Amniotic epithelial cell (primary cell): ENCODE results near the gene RTN4IP1.

Source experiments
- DNase-seq: peaks from one replicate; pipeline ENCODE4 v3.0.0-alpha.2; 2010; ENCODE audit warnings: low read depth

RTN4IP1 gene, protein sequence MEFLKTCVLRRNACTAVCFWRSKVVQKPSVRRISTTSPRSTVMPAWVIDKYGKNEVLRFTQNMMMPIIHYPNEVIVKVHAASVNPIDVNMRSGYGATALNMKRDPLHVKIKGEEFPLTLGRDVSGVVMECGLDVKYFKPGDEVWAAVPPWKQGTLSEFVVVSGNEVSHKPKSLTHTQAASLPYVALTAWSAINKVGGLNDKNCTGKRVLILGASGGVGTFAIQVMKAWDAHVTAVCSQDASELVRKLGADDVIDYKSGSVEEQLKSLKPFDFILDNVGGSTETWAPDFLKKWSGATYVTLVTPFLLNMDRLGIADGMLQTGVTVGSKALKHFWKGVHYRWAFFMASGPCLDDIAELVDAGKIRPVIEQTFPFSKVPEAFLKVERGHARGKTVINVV

DNA sequence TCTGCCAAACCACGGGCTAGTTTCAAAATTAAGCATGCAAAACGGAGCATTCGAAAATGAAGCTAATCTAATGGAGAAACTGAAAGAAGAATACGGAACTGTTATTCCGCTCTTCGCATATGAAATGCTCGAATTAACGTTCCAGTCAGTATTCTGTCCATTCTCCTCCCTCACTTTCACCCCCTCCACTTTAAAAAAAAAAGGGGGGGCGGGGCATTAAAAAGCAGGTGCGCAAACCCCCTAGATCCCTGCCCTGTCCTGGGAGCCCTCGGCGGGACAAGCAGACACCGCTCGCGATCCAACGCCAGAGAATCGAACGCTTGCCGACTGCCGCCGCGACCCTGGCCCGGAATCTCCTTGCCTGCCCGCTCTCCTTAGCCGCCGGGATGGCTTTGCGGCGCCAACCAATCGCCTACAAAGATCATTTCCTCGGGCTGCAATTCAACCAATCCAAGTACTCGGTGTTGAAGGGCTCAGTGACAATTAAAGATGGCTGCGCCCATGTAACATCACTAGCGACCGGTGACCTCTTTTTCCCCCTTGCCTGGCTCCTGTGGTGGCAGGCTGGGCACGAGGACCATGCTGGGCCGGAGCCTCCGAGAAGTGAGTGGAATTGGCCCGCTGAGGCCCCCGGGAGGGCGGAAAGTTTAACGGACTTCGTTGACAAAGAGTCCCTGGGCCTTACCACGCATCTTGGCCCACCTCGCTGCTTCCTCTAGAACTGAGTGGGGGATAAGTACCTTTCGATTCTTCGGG lies at the start of gene RTN4IP1, which contains the start of gene QRSL1:
RTN4IP1 (minus strand) TSS at position 396 of the 756 bp plus-strand sequence. CDS start 477 bp downstream, outside the sequence.
QRSL1 (plus strand) TSS at position 476 of the 756 bp plus-strand sequence; CDS start at position 580, 104 bp downstream.
- DNase-seq: peak; percentile 88

DNA sequence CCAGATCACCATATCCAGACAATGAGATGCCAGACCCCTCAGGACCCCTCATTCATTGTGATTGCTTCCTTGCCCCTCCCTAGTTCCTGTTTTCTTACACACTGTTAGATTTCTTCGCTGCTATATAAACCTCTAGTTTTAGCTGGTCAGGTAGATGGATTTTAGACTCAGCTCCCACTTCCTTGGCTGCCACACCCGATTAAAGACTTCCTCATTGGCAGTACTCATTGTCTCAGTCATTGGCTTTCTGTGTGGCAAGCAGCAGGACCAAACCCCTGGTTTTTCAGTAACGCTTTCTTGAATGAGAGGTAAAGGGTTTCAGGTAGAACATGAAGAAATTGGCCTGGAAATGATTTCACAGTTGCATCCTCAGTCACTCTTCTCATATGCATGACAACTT lies 48.0 kb upstream of the RTN4IP1 start:
- no peak for DNase-seq

DNA sequence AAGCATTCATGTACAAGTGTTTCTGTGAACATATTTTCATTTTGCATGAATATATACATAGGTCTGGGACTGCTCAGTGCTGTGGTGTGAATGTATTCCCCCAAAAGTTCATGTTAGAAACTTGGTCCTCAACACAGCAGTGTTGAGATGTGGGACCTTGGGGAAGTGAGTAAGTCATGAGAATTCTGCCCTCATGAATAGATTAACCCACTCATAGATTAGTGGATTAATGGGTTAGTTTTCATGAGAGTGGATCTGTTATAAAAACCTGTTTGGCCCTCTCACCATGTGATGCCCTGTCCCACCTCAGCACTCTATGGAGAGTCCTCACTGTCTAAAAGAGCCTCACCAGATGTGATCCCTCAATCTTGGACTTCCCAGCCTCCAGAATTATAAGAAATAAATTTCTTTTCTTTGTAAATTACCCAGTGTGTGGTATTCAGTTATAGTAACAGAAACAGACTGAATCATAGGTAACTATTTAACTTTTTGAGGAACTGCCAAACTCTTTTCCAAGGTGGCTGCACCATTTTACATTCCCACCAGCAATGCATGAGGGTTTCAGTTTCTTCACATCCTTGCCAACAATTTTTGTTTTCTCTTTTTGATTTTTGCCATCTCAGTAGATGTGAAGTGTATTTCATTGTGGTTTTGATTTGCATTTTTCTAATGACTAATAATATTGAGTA lies 45.4 kb upstream of the RTN4IP1 start:
- no peak for DNase-seq

DNA sequence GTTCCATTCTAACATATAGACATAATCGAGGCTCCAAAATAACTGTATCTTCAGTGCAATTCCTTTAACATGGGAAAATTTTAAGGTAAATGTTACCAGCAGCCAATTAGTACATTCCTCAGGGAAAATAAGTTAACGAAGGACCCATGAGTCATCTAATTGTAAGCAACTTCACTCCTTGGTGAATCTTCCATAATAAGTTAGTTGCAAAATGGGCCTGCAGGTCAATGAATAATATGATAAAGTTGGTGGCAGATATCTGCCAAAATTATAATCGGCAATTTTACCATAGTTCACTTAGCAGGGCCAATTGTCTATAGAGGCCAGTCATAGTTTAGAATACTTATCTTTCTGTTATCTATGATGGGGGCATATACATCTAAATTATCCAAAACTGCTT lies 42.4 kb upstream of the RTN4IP1 start:
- DNase-seq: no peak

DNA sequence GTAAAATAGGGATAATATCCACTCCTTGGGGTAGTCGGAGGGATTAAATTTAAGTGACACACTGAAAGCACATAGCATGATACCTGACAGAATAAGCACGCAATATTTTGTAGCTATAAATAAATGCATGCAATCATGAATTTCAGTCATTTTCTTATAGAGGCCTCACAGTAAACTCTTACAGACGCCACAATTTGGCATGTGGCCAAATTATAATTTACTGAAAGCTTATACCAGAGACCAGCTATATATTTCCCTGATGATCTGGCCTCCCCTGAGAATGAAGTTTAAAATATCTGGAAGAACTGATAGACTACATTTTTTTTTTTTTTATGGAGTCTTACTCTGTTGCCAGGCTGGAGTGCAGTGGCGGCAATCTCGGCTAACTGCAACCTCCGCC lies 40.9 kb upstream of the RTN4IP1 start:
- no peak for DNase-seq

DNA sequence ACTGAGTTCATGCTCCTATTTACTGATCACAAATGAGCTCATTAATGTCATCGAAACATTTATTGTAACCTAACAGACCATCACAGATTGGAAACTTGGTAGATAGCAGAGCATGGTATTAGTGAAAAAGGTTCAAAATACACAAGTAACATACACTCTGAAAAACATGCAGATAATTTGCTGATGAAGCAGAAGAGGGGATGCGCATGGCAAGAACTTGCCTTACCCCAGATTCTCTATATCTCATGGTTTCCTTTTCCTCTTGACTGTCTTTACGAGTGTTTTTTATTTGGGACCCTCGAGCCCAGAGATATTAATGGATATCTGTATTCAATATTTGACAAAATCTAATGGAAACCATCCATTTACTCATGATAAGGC lies 37.7 kb upstream of the RTN4IP1 start:
- no peak for DNase-seq

DNA sequence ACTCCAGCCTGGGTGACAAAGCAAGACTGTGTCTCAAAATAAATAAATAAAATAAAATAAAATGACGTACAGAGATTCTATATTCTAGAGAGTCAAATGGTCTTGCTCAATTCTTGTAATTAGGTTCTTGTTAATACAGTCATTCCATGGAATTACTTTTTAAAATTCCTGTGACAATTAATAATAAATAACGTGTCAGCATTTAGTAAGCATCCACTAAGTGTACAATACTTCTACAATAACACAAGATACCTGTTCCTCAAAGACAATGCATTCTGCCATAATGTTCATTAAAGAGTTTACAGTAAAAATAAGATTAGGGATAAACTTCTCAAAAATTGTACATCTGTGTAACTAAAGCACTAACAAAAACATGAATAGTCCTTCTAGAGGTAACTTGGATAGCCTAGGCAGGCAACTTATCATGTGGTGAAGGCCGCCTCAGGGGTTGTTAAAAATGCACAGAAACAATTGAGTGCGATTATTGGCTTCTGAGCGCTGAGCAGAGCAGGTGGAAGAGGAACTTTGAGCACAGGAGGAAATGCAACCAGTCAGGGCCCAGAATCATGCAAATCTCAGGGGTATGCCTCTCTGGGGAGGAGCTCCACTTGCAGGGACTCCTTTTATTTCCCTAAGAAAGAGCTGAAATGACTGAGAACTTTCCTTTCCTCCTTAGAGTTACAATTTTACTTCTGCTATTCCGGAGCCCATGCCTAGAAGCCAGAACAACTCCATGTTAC lies 37.2 kb upstream of the RTN4IP1 start:
- DNase-seq: no peak

DNA sequence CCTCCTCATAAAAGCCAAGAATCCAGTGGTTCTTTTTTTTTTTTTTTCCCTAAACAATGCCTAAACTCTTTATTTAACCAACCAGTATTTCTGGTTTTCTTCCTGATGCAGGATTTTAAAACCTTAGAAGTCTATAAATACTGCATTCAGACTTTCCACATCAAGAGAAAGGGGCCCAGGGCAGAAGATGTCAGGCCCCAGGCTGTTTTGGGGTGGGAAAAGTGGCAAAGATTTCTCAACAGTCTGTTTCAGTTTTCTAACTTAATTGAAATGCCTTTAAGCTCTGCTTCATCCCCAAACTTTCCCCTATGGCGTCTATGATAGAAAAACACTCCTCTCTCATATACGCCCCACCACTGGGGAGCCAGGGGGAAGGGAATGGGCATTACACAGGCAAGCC lies 33.2 kb upstream of the RTN4IP1 start:
- no peak for DNase-seq

DNA sequence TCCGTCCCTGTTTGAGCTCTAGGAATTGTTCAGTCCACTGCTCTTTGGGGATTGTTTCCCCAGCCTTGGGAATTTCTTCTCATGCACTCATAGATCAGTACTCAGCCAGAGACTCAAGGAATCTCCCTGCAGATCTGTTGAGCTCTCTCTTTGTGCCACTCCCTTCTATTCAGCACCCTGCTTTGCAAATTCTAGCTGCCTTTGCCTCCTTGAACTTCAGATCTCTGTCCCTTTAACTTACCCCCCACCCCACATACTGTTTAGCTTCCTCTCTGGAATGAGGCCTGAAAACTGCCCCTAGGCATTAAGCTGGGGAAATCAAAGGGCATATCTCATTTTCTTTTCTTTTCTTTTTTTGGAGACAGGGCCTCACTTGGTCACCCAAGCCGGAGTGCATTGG lies 30.6 kb upstream of the RTN4IP1 start:
- no peak for DNase-seq

DNA sequence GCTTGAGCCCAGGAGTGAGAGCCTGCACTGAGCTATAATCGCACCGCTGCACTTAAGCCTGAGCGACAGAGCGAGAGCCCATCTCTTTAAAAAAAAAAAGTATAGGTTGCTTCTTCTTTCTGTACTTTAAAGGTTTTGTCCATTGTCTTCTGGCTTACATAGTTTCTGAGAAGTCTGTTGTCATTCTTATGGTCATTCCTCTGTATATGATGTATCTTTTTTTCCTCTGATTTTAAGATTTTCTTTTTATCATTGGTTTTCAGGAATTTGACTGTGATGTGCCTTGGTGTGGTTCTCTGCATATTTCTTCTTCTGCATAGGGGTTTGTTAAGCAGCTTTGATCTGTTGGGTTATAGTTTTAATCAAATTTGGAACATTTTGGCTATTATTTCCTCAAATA lies 29.2 kb upstream of the RTN4IP1 start:
- DNase-seq: peak; percentile 30

DNA sequence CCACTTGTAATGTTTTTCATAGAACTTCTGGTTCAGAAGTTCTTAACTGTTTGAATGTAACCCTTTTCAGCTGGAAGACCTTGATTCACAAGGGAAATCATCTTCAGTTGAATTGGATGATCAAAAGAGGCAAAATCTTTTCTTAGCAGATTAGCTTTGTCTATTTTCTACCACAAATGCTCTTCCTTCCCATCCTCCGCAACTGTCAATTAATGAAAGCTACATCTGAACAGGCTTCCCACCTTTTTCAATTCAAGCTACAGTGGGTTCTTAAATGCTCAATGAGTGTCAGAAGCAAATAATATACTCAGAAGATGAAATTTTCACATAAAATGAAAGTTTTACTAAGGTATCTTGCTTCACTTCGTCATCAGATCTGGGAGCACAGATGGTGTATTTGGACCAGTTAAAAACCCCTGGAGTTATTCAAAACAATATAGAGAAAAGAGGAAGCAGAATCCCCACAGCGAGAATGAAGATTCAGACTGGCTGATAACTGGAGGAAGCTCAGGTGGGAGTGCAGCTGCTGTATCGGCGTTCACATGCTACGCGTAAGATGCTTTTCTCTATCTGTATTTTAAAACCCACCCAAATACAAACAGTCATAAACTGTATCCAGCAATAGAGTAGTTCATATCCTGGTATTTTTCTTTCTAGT lies 19.5 kb upstream of the RTN4IP1 start:
- DNase-seq: no peak

DNA sequence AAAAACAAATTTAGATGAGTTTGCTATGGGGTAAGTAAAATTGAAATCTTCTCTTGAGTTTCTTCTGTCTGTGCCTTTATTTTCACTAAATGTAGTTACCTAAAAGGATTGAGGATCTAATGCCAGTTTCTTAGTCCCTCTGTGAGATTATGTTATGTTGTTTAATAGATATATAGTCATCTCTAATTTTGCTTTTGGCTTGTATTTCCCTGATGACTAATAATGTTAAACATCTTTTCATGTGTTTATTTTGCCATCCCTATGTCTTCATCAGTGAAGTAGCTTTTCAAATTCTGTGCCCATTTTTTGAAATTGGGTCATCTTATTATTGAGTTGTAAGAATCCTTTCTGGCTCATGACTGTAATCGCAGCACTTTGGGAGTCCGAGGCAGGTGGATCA lies 13.8 kb upstream of the RTN4IP1 start:
- peak; percentile 4 for DNase-seq

DNA sequence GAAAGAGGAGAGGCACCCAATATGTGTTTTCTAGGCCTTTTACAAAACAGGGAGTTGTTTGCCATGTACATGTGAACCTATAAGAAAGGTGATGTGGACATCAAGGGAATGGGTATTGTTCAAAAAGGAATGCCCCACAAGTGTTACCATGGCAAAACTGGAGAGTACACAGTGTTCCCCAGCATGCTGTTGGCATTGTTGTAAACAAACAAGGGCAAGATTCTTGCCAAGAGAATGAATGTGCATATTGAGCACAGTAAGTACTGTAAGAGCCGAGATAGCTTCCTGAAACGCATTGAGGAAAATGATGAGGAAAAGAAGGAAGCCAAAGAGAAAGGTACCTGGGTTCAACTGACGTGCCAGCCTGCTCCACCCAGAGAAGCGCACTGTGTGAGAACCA lies 13.2 kb upstream of the RTN4IP1 start:
- peak; percentile 32 for DNase-seq

DNA sequence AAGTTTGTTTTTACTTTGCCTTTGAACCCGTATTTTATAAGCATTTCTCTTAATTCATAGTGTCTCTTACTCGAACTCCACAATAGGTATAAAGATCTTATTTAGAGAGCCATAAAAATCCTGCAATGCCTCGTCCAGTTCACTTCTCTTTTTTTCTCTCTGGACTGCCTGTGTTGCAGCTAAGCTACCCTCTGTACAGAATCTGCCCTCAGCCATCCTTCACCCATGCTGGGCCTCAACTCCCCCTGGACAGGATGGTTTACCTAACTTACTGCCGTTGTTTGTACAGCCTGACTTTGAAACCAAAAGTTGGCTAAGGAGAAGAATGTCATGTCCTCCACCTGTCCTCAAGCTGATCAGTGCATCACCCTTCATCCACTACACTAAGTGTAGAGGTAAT lies 10.5 kb upstream of the RTN4IP1 start:
- DNase-seq: no peak

DNA sequence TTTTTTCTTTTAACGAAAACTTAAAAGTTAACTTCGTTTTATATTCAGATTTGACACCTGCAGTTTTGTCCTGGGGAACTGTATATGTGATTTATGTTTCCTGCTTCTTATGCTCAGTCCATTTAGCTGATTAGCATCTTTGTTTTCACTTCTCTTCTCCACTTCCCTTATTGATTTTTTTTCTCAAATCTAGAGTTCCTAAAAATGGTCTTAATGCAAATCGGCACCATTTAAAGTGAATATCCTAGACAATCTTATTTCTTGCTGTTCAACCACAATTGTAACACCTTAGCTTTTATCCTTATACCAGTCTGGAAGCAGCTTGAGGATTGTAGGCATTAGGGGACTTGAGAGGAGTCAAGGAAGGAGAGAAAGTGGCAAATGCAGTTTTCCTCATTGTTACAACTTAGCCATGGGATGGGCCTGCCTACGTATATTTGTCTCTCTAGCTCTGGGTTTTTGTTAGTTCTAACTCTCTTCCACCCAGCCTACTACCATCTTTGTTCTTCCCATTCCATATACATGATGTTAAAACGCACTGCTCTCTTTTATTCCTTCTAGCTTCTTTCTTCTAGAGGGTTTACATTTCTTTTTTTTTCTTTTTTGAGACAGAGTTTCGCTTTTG lies 8.5 kb upstream of the RTN4IP1 start:
- no peak for DNase-seq

DNA sequence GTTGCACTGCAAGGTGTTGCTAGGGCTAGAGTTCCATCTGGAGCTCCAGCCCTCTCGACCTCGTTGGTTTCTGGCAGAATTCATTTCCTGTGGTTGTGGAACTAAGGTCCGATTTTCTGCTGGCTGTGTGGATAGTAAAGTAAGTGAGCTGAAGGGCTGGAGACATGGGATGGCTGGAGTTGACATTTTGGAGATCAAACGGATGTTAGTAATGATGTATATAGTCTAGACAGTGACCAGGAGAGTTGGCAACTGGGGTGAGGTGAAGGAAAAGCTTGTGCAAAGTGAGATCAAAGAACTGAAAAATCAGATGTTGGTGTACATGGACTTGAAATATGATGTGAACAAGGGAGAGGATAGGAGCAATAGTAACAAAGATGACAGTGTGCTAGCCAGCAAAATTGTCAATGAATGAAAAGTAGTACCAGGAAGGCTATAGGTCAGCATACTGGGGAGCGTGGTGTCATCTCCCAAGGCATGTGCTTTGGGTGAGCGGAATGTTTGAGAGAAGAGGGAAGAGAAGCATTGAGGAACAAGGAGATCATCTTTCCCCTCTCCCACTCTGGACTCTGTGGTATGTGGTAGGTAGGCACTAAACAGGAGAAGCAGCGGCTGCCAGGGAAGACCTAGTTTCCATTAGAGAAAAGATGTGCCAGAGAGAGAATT lies 7.9 kb upstream of the RTN4IP1 start:
- no peak for DNase-seq

DNA sequence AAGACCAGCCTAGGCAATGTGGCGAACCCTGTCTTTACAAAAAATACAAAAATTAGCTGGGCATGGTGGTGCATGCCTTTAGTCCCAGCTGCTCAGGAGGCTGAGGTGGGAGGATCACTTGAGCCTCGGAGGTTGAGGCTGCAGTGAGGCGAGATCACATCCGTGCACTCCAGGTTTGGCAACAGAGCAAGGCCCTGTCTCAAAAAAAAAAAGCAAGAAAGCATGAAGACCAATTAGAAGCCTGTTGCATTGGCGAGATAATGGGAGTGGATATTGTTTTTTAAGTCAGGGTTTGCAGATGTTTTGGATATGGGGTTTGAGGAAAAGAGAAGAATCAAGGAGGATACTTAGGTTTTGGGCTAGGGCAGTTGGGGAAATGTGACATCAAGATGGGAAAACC lies 5.3 kb upstream of the RTN4IP1 start:
- DNase-seq: no peak

DNA sequence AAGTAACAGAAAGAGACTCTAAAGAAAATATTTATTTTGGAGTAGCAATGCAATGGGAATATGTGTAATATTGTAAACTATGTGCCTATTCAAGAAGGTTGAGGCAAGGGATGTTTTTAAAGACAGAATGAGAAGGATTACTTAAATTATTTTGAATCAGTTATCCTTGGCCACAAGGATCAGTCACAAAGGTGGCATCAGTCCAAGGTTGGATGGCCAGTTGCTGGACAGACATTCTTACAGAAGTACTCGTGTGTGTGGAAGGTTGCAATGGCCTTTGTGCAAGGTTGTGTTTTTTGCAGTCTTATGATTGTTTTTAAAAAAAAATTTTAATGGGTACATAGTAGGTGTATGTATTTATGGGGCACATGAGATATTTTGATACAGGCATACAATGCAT lies 2.0 kb upstream of the RTN4IP1 start:
- no peak for DNase-seq

DNA sequence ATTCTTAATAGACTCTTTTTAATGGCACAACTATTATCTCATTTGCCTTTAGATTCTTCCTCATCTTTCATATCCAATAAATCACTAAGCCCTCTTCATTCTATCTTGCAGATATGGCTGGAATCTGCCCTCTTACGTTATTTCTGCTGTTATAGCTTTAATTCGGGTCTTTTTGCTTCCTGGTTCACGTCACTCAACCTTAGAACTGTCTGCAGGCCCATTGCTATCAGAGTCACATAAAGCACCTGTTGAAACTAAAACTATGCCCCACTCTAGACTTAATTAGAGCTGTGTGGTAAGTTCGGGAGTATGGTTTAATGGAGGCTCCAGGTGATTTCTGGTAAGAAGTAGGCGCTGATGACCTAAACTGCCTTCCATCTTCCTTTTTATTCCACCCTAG lies 1.1 kb upstream of the RTN4IP1 start:
- no peak for DNase-seq

DNA sequence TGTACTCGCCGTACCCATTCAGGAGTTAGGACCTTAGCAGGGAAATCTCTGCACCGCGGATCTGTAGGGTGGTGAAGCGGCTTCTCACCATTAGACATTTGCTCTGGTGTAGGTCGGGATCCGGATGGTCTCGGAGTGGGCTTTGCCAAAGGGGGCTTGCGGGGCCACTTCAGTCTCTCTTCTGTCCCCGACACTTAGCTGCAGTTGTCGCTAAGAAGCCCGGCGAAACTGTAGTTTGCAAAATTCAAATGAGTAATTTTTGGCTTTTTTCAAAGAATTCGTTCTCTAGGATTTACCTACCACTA lies 513 bp upstream of the RTN4IP1 start:
- DNase-seq: no peak

DNA sequence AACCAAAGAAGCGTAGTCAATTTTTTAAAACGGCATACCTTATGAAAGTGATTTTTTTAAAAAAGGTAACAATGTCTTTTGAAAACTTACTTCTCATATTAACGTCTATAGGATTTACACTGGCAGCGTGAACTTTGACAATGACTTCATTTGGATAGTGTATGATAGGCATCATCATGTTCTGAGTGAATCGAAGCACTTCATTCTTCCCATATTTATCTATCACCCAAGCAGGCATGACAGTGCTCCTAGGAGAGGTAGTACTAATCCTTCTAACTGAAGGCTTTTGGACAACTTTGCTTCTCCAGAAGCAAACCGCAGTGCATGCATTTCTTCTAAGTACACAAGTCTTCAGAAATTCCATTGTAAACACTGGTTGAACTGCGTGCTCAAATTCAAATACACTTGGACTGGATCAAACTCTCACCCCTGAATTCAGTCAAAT lies 618 bp downstream of the RTN4IP1 start:
- peak; percentile 9 for DNase-seq
